ENCODE data around the gene CTLA4.

The CTLA4 gene

GRCh38 chr2:203855274-203855673, 12.3 kb upstream of the CTLA4 start:
- H3K9ac ChIP-seq (ENCODE audit: low read depth, low read length, poor library complexity): no peak overlapping the region
- H3K4ac ChIP-seq (ENCODE audit: low read length): no peak overlapping the region
- no peak overlapping the region for H3K4me3 ChIP-seq (ENCODE audit: low read length in 2 of 2)
- H3K18ac ChIP-seq (ENCODE audit: low read length): no peak overlapping the region
- H3K36me3 ChIP-seq (replicated peaks in 1 of 2; ENCODE audit: control insufficient read depth in 2 of 2, insufficient read depth in 2 of 2, low read length in 2 of 2): no peaks in the 10 kb centered on the region
- no peak overlapping the region for H3K27ac ChIP-seq (replicated peaks; ENCODE audit: low read length)
- H2BK120ac ChIP-seq (ENCODE audit: low read depth, low read length): no peak overlapping the region
- H3K23ac ChIP-seq (ENCODE audit: low read depth, low read length, poor library complexity): no peak overlapping the region
- no peak overlapping the region for H2AFZ ChIP-seq (ENCODE audit: low read length)
- H3K14ac ChIP-seq (ENCODE audit: low read length): no peak overlapping the region
- no peak overlapping the region for H4K8ac ChIP-seq (ENCODE audit: low read depth, low read length)
- H4K91ac ChIP-seq (ENCODE audit: low read depth, low read length, poor library complexity): no peak overlapping the region
- H2AK5ac ChIP-seq (ENCODE audit: low read depth, low read length): no peak overlapping the region
- H3K4me1 ChIP-seq (ENCODE audit: control insufficient read depth in 2 of 2, insufficient read depth in 1 of 2, low read depth in 1 of 2, low read length in 2 of 2): no peaks in the 10 kb centered on the region
- DNase-seq (ENCODE audit: low spot score): no peak
- H3K27me3 ChIP-seq (ENCODE audit: control insufficient read depth in 3 of 3, insufficient read depth in 3 of 3, low read depth in 1 of 3, low read length in 3 of 3): peaks cover 0 to 14% (median 0%) of the 10 kb centered on the region in 3 experiments
- H3K4me2 ChIP-seq (ENCODE audit: insufficient read depth, low read length, poor library complexity, severe bottlenecking): no peak overlapping the region
- H2BK15ac ChIP-seq (ENCODE audit: low read length): no peak overlapping the region
- no peak overlapping the region for H2BK12ac ChIP-seq (ENCODE audit: low read length)
- no peaks in the 10 kb centered on the region for H3K9me3 ChIP-seq (replicated peaks in 1 of 2; ENCODE audit: control insufficient read depth in 2 of 2, insufficient read depth in 1 of 2, low read depth in 1 of 2, low read length in 2 of 2)
- no peaks in the 10 kb centered on the region for H3K79me1 ChIP-seq (ENCODE audit: low read depth, low read length)
- H2BK5ac ChIP-seq (ENCODE audit: low read length): no peak overlapping the region

GRCh38 chr2:203857656-203858055, 9.9 kb upstream of the CTLA4 start:
- no peaks in the 10 kb centered on the region for H3K4me1 ChIP-seq (ENCODE audit: control insufficient read depth in 2 of 2, insufficient read depth in 1 of 2, low read depth in 1 of 2, low read length in 2 of 2)
- no peak overlapping the region for H2BK120ac ChIP-seq (ENCODE audit: low read depth, low read length)
- no peak overlapping the region for H2BK15ac ChIP-seq (ENCODE audit: low read length)
- H2AFZ ChIP-seq (ENCODE audit: low read length): no peak overlapping the region
- no peak overlapping the region for H4K91ac ChIP-seq (ENCODE audit: low read depth, low read length, poor library complexity)
- peaks cover 0 to 8% (median 0%) of the 10 kb centered on the region in 3 experiments for H3K27me3 ChIP-seq (ENCODE audit: control insufficient read depth in 3 of 3, insufficient read depth in 3 of 3, low read depth in 1 of 3, low read length in 3 of 3)
- H3K4me2 ChIP-seq (ENCODE audit: insufficient read depth, low read length, poor library complexity, severe bottlenecking): no peak overlapping the region
- no peak overlapping the region for H3K4ac ChIP-seq (ENCODE audit: low read length)
- no peaks in the 10 kb centered on the region for H3K9me3 ChIP-seq (replicated peaks in 1 of 2; ENCODE audit: control insufficient read depth in 2 of 2, insufficient read depth in 1 of 2, low read depth in 1 of 2, low read length in 2 of 2)
- H4K8ac ChIP-seq (ENCODE audit: low read depth, low read length): no peak overlapping the region
- WGBS, 2 donors (ENCODE audit: extremely low coverage in 2 of 2, insufficient read length in 2 of 2, insufficient replicate concordance in 1 of 2): no CpG with 5 or more reads among the region's 2 CpGs
- H2BK12ac ChIP-seq (ENCODE audit: low read length): no peak overlapping the region
- DNase-seq (ENCODE audit: low spot score): no peak
- H3K79me1 ChIP-seq (ENCODE audit: low read depth, low read length): no peaks in the 10 kb centered on the region
- H3K27ac ChIP-seq (replicated peaks; ENCODE audit: low read length): no peak overlapping the region
- H3K4me3 ChIP-seq (ENCODE audit: low read length in 2 of 2): no peak overlapping the region
- H3K18ac ChIP-seq (ENCODE audit: low read length): no peak overlapping the region
- no peak overlapping the region for H3K9ac ChIP-seq (ENCODE audit: low read depth, low read length, poor library complexity)
- no peaks in the 10 kb centered on the region for H3K36me3 ChIP-seq (replicated peaks in 1 of 2; ENCODE audit: control insufficient read depth in 2 of 2, insufficient read depth in 2 of 2, low read length in 2 of 2)
- no peak overlapping the region for H2AK5ac ChIP-seq (ENCODE audit: low read depth, low read length)
- no peak overlapping the region for H3K23ac ChIP-seq (ENCODE audit: low read depth, low read length, poor library complexity)
- H3K14ac ChIP-seq (ENCODE audit: low read length): no peak overlapping the region
- no peak overlapping the region for H2BK5ac ChIP-seq (ENCODE audit: low read length)

- Histone ChIP-seq H2AK5ac (ENCODE audit: low read depth, low read length) (no peak overlapping the region), H3K27me3 (ENCODE audit: control insufficient read depth in 3 of 3, insufficient read depth in 3 of 3, low read depth in 1 of 3, low read length in 3 of 3) (peaks cover 0 to 8% (median 0%) of the 10 kb centered on the region in 3 experiments), H3K79me1 (ENCODE audit: low read depth, low read length) (no peaks in the 10 kb centered on the region), H3K9me3 (replicated peaks in 1 of 2; ENCODE audit: control insufficient read depth in 2 of 2, insufficient read depth in 1 of 2, low read depth in 1 of 2, low read length in 2 of 2) (no peaks in the 10 kb centered on the region), H4K91ac (ENCODE audit: low read depth, low read length, poor library complexity) (no peak overlapping the region), H2BK5ac (ENCODE audit: low read length) (no peak overlapping the region), H3K14ac (ENCODE audit: low read length) (no peak overlapping the region), H3K9ac (ENCODE audit: low read depth, low read length, poor library complexity) (no peak overlapping the region), H3K18ac (ENCODE audit: low read length) (no peak overlapping the region), H2BK12ac (ENCODE audit: low read length) (no peak overlapping the region), H4K8ac (ENCODE audit: low read depth, low read length) (no peak overlapping the region), H2BK120ac (ENCODE audit: low read depth, low read length) (no peak overlapping the region), H3K4ac (ENCODE audit: low read length) (no peak overlapping the region), H3K4me3 (ENCODE audit: low read length in 2 of 2) (no peak overlapping the region), H3K36me3 (replicated peaks in 1 of 2; ENCODE audit: control insufficient read depth in 2 of 2, insufficient read depth in 2 of 2, low read length in 2 of 2) (no peaks in the 10 kb centered on the region), H3K4me1 (ENCODE audit: control insufficient read depth in 2 of 2, insufficient read depth in 1 of 2, low read depth in 1 of 2, low read length in 2 of 2) (no peaks in the 10 kb centered on the region), H2AFZ (ENCODE audit: low read length) (no peak overlapping the region), H3K4me2 (ENCODE audit: insufficient read depth, low read length, poor library complexity, severe bottlenecking) (no peak overlapping the region), H2BK15ac (ENCODE audit: low read length) (no peak overlapping the region), H3K27ac (replicated peaks; ENCODE audit: low read length) (no peak overlapping the region), H3K23ac (ENCODE audit: low read depth, low read length, poor library complexity) (no peak overlapping the region)
- no CpG with 5 or more reads among the region's 2 CpGs for WGBS, 2 donors (ENCODE audit: extremely low coverage in 2 of 2, insufficient read length in 2 of 2, insufficient replicate concordance in 1 of 2)
- no peak for DNase-seq (ENCODE audit: low spot score)
Observed at GRCh38 chr2:203858176-203858575, 9.4 kb upstream of the CTLA4 start.

- H3K36me3 ChIP-seq (replicated peaks in 1 of 2; ENCODE audit: control insufficient read depth in 2 of 2, insufficient read depth in 2 of 2, low read length in 2 of 2): no peaks in the 10 kb centered on the region
- no peak for DNase-seq (ENCODE audit: low spot score)
- no peak overlapping the region for H3K9ac ChIP-seq (ENCODE audit: low read depth, low read length, poor library complexity)
- H3K18ac ChIP-seq (ENCODE audit: low read length): no peak overlapping the region
- H2BK12ac ChIP-seq (ENCODE audit: low read length): no peak overlapping the region
- H4K8ac ChIP-seq (ENCODE audit: low read depth, low read length): no peak overlapping the region
- H3K9me3 ChIP-seq (replicated peaks in 1 of 2; ENCODE audit: control insufficient read depth in 2 of 2, insufficient read depth in 1 of 2, low read depth in 1 of 2, low read length in 2 of 2): no peaks in the 10 kb centered on the region
- H2BK120ac ChIP-seq (ENCODE audit: low read depth, low read length): no peak overlapping the region
- H2AK5ac ChIP-seq (ENCODE audit: low read depth, low read length): no peak overlapping the region
- no peak overlapping the region for H2AFZ ChIP-seq (ENCODE audit: low read length)
- H3K27me3 ChIP-seq (ENCODE audit: control insufficient read depth in 3 of 3, insufficient read depth in 3 of 3, low read depth in 1 of 3, low read length in 3 of 3): peaks cover 0 to 2% (median 0%) of the 10 kb centered on the region in 3 experiments
- no peak overlapping the region for H4K91ac ChIP-seq (ENCODE audit: low read depth, low read length, poor library complexity)
- no CpG with 5 or more reads among the region's 3 CpGs for WGBS, 2 donors (ENCODE audit: extremely low coverage in 2 of 2, insufficient read length in 2 of 2, insufficient replicate concordance in 1 of 2)
- H2BK5ac ChIP-seq (ENCODE audit: low read length): no peak overlapping the region
- H2BK15ac ChIP-seq (ENCODE audit: low read length): no peak overlapping the region
- no peak overlapping the region for H3K4me2 ChIP-seq (ENCODE audit: insufficient read depth, low read length, poor library complexity, severe bottlenecking)
- H3K4ac ChIP-seq (ENCODE audit: low read length): no peak overlapping the region
- no peak overlapping the region for H3K4me3 ChIP-seq (ENCODE audit: low read length in 2 of 2)
- no peaks in the 10 kb centered on the region for H3K4me1 ChIP-seq (ENCODE audit: control insufficient read depth in 2 of 2, insufficient read depth in 1 of 2, low read depth in 1 of 2, low read length in 2 of 2)
- no peaks in the 10 kb centered on the region for H3K79me1 ChIP-seq (ENCODE audit: low read depth, low read length)
- H3K23ac ChIP-seq (ENCODE audit: low read depth, low read length, poor library complexity): no peak overlapping the region
- no peak overlapping the region for H3K27ac ChIP-seq (replicated peaks; ENCODE audit: low read length)
- H3K14ac ChIP-seq (ENCODE audit: low read length): no peak overlapping the region
Observed at GRCh38 chr2:203859030-203859789, 8.4 kb upstream of the CTLA4 start.

Data from neuronal stem cell (in vitro differentiated cells).